GM11168 (cell line): ENCODE measurements around the gene ESPNL.

Experiments used
- in situ Hi-C: fragments of 300-500 bp; cut with MboI; formaldehyde crosslinking; loops from one replicate; pipeline ENCODE4 v1.12.0; 2022; ENCODE audit warnings: low sequenced_read_pairs; ENCODE audit not compliant: unreplicated experiment

Gene ESPNL

GRCh38 chr2:238139196-238140039, 39.3 kb downstream of the ESPNL start:
- in situ Hi-C loops, result no loop called here

- in situ Hi-C loops, result no loop called here
Measured at GRCh38 chr2:238140040-238140439, 39.9 kb downstream of the ESPNL start.

- in situ Hi-C loops, result no loop called here
Measured at GRCh38 chr2:238140721-238141540, 40.8 kb downstream of the ESPNL start.

- in situ Hi-C loops, result no loop called here
Measured at GRCh38 chr2:238141541-238142318, 41.6 kb downstream of the ESPNL start.

GRCh38 chr2:238142382-238143205, 42.5 kb downstream of the ESPNL start:
- in situ Hi-C loops, result no loop called here

- in situ Hi-C loops, result no loop called here
Measured at GRCh38 chr2:238143239-238143951, 43.3 kb downstream of the ESPNL start.

GRCh38 chr2:238144262-238144661, 44.1 kb downstream of the ESPNL start:
- in situ Hi-C loops, result no loop called here

GRCh38 chr2:238145046-238145445, 44.9 kb downstream of the ESPNL start:
- in situ Hi-C loops, result no loop called here

- in situ Hi-C loops, result no loop called here
Measured at GRCh38 chr2:238145851-238146250, 45.7 kb downstream of the ESPNL start.

- in situ Hi-C loops, result no loop called here
Measured at GRCh38 chr2:238146884-238147544, 46.9 kb downstream of the ESPNL start.

GRCh38 chr2:238148981-238149380, 48.8 kb downstream of the ESPNL start:
- in situ Hi-C loops, result no loop called here

- in situ Hi-C loops, result no loop called here
Measured at GRCh38 chr2:238149841-238150572, 49.9 kb downstream of the ESPNL start.

GRCh38 chr2:238150686-238151085, 50.5 kb downstream of the ESPNL start:
- in situ Hi-C loops, result no loop called here

- in situ Hi-C loops, result no loop called here
Measured at GRCh38 chr2:238151205-238151604, 51.1 kb downstream of the ESPNL start.

- in situ Hi-C loops, result no loop called here
Measured at GRCh38 chr2:238151628-238152235, 51.6 kb downstream of the ESPNL start.

GRCh38 chr2:238152771-238153688, 52.9 kb downstream of the ESPNL start:
- in situ Hi-C loops, result no loop called here

GRCh38 chr2:238154570-238154969, 54.4 kb downstream of the ESPNL start:
- in situ Hi-C loops, result no loop called here
